GM23248 (cell line): ENCODE results near the gene SEMA7A. TPM values are rescaled to one million over a fixed set of nuclear protein-coding genes. Genes with fewer than 3 reads are reported as not detected.

Source experiments
- DNase-seq: peaks from one replicate; pipeline ENCODE4 v3.0.0-alpha.2; 2015
- H2AFZ ChIP-seq: fragments of 200-600 bp; sonication (generic); 2 replicates; pipeline ENCODE4 v1.6.1; 2016; ENCODE audit warnings: antibody characterized with exemption
- H3F3A ChIP-seq: fragments of 200-600 bp; sonication (generic); 2 replicates; pipeline ENCODE4 v1.6.1; 2016; ENCODE audit warnings: mild to moderate bottlenecking, antibody characterized with exemption, mixed run types; ENCODE audit not compliant: insufficient read depth
- H3K27ac ChIP-seq: fragments of 200-600 bp; sonication (generic); 2 replicates; pipeline ENCODE4 v1.5.1; 2016; ENCODE audit warnings: mild to moderate bottlenecking
- H3K27me3 ChIP-seq: fragments of 200-600 bp; sonication (generic); replicated peaks from 2 replicates; pipeline ENCODE4 v1.6.1; 2016; ENCODE audit warnings: mild to moderate bottlenecking; ENCODE audit not compliant: insufficient read depth
- H3K36me3 ChIP-seq: fragments of 200-600 bp; sonication (generic); 2 replicates; pipeline ENCODE4 v1.6.1; 2016; ENCODE audit warnings: low read depth, mild to moderate bottlenecking
- H3K4me1 ChIP-seq: fragments of 200-600 bp; sonication (generic); 2 replicates; pipeline ENCODE4 v1.6.1; 2016; ENCODE audit warnings: mild to moderate bottlenecking; ENCODE audit not compliant: insufficient read depth
- H3K4me2 ChIP-seq: fragments of 200-600 bp; sonication (generic); one replicate; pipeline ENCODE4 v1.6.1; 2016; ENCODE audit warnings: mild to moderate bottlenecking; ENCODE audit not compliant: unreplicated experiment
- H3K4me3 ChIP-seq: fragments of 200-600 bp; sonication (generic); 2 replicates; pipeline ENCODE4 v1.5.1; 2016; ENCODE audit warnings: mild to moderate bottlenecking
- H3K79me2 ChIP-seq: fragments of 200-600 bp; sonication (generic); 2 replicates; pipeline ENCODE4 v1.6.1; 2016; ENCODE audit warnings: mild to moderate bottlenecking; ENCODE audit not compliant: insufficient read depth
- H3K9ac ChIP-seq: fragments of 200-600 bp; sonication (generic); 2 replicates; pipeline ENCODE4 v1.6.1; 2016; ENCODE audit warnings: mild to moderate bottlenecking
- H3K9me2 ChIP-seq: fragments of 200-600 bp; sonication (generic); 2 replicates; pipeline ENCODE4 v1.6.1; 2016; ENCODE audit warnings: mixed run types, mild to moderate bottlenecking, moderate library complexity; ENCODE audit not compliant: insufficient read depth
- H3K9me3 ChIP-seq: fragments of 200-600 bp; sonication (generic); one replicate; pipeline ENCODE4 v1.6.1; 2017; ENCODE audit warnings: low read depth
- H4K20me1 ChIP-seq: fragments of 200-600 bp; sonication (generic); 2 replicates; pipeline ENCODE4 v1.6.0; 2016; ENCODE audit not compliant: insufficient read depth
- EZH2 ChIP-seq: fragments of 200-600 bp; sonication (generic); IDR thresholded peaks from 2 replicates; pipeline ENCODE4 v1.6.1; 2018; ENCODE audit warnings: antibody characterized with exemption, mild to moderate bottlenecking; ENCODE audit not compliant: insufficient read depth, poor library complexity, severe bottlenecking
- EZH2phosphoT487 ChIP-seq: fragments of 200-600 bp; sonication (generic); IDR thresholded peaks from 2 replicates; pipeline ENCODE4 v1.6.1; 2018; ENCODE audit warnings: antibody characterized with exemption, moderate library complexity, mild to moderate bottlenecking, low read depth; ENCODE audit not compliant: insufficient read depth
- WGBS, 2 experiments: methylation state at CpG; one replicate each; pipeline ENCODE4 v1.1.6; 2015 to 2017; ENCODE audit warnings: low lambda C conversion rate in 2 of 2, low coverage in 1 of 2; ENCODE audit errors: missing lambda C conversion rate in 2 of 2; 5-methylcytosine and 5-hydroxymethylcytosine counted together
- in situ Hi-C: fragments of 300-500 bp; cut with MboI; formaldehyde crosslinking; loops from 2 replicates; pipeline ENCODE4 v1.15.0; 2020
- polyA plus RNA-seq: library from polyadenylated mRNA; unstranded; fragments of >200 nt; fragmentation: Nextera tagmentation; extraction: Ambion mirVana; gene quantifications from 2 replicates; pipeline ENCODE4 v1.2.1, GENCODE V29; 2016
- total RNA-seq: library from RNA; depleted of rRNA; stranded (reverse); fragments of >200 nt; shearing (Covaris generic); gene quantifications from 2 replicates; pipeline ENCODE4 v1.2.3, GENCODE V29; 2014

The SEMA7A gene
- total and polyA plus RNA-seq, 2 experiments from 2014 or later: 42.3 to 132 TPM

GRCh38 chr15:74387621-74388362 lies 46.0 kb downstream of the SEMA7A start:
- no peak for TF ChIP-seq EZH2phosphoT487
- TF ChIP-seq EZH2: no peak
- H3K79me2 ChIP-seq: no peaks in the 10 kb centered on the region
- in situ Hi-C loops: no loop called here

GRCh38 chr15:74387141-74387541 lies 46.6 kb downstream of the SEMA7A start:
- DNase-seq: no peak
- no peaks in the 10 kb centered on the region for H3K27me3 ChIP-seq
- TF ChIP-seq EZH2phosphoT487: no peak
- TF ChIP-seq EZH2: no peak
- no peaks in the 10 kb centered on the region for H4K20me1 ChIP-seq
- H3K4me3 ChIP-seq: no peak overlapping the region
- H3K9ac ChIP-seq: no peak overlapping the region
- no peaks in the 10 kb centered on the region for H3K79me2 ChIP-seq
- no peaks in the 10 kb centered on the region for H3K9me2 ChIP-seq
- peaks cover 16% of the 10 kb centered on the region for H3F3A ChIP-seq
- in situ Hi-C loops: no loop called here
- no peak overlapping the region for H3K27ac ChIP-seq
- no peaks in the 10 kb centered on the region for H3K36me3 ChIP-seq
- H3K4me2 ChIP-seq: no peak overlapping the region
- H3K9me3 ChIP-seq: no peaks in the 10 kb centered on the region
- H2AFZ ChIP-seq: no peak overlapping the region
- 89 to 90% methylated on average over 13 of the region's 13 CpGs for WGBS, 2 experiments
- H3K4me1 ChIP-seq: peaks cover 27% of the 10 kb centered on the region

More at GRCh38 chr15:74387621-74388362, 46.0 kb downstream of the SEMA7A start:
- Histone ChIP-seq H3K4me2 (no peak overlapping the region), H3K27ac (no peak overlapping the region), H3K4me1 (peaks cover 32% of the 10 kb centered on the region), H4K20me1 (no peaks in the 10 kb centered on the region), H3K27me3 (no peaks in the 10 kb centered on the region), H3K9me3 (no peaks in the 10 kb centered on the region), H2AFZ (no peak overlapping the region), H3K9me2 (no peaks in the 10 kb centered on the region), H3K9ac (no peak overlapping the region), H3K4me3 (no peak overlapping the region), H3F3A (peaks cover 13% of the 10 kb centered on the region), H3K36me3 (no peaks in the 10 kb centered on the region)
- DNase-seq: no peak
- WGBS, 2 experiments: 82 to 91% methylated on average over 8 to 10 of the region's 10 CpGs

GRCh38 chr15:74386496-74387140 lies 47.1 kb downstream of the SEMA7A start:
- no peaks in the 10 kb centered on the region for H3K27me3 ChIP-seq
- 87 to 91% methylated on average over 15 of the region's 15 CpGs for WGBS, 2 experiments
- H3K9me3 ChIP-seq: no peaks in the 10 kb centered on the region
- no peaks in the 10 kb centered on the region for H3K79me2 ChIP-seq
- no peaks in the 10 kb centered on the region for H4K20me1 ChIP-seq
- no peak overlapping the region for H3K27ac ChIP-seq
- no peaks in the 10 kb centered on the region for H3K36me3 ChIP-seq
- H2AFZ ChIP-seq: no peak overlapping the region
- no peak overlapping the region for H3K9ac ChIP-seq
- DNase-seq: no peak
- H3K9me2 ChIP-seq: no peaks in the 10 kb centered on the region
- H3K4me1 ChIP-seq: peaks cover 27% of the 10 kb centered on the region
- peaks cover 16% of the 10 kb centered on the region for H3F3A ChIP-seq
- no peak overlapping the region for H3K4me3 ChIP-seq
- no peak overlapping the region for H3K4me2 ChIP-seq
- no peak for TF ChIP-seq EZH2phosphoT487
- no peak for TF ChIP-seq EZH2
- in situ Hi-C loops: no loop called here

GRCh38 chr15:74385733-74386132 lies 48.0 kb downstream of the SEMA7A start:
- no peaks in the 10 kb centered on the region for H3K9me3 ChIP-seq
- H3K79me2 ChIP-seq: no peaks in the 10 kb centered on the region
- no peak for DNase-seq
- no peak overlapping the region for H3K4me3 ChIP-seq
- in situ Hi-C loops: no loop called here
- no peaks in the 10 kb centered on the region for H3K27me3 ChIP-seq
- H3K9ac ChIP-seq: no peak overlapping the region
- peaks cover 16% of the 10 kb centered on the region for H3F3A ChIP-seq
- no peak overlapping the region for H2AFZ ChIP-seq
- 91 to 93% methylated on average over 6 of the region's 6 CpGs for WGBS, 2 experiments
- H3K36me3 ChIP-seq: no peaks in the 10 kb centered on the region
- TF ChIP-seq EZH2: no peak
- no peak for TF ChIP-seq EZH2phosphoT487
- peaks cover 31% of the 10 kb centered on the region for H3K4me1 ChIP-seq
- H3K27ac ChIP-seq: peak overlapping the region; percentile 34; the same call in 1 of the 2 replicates
- H3K9me2 ChIP-seq: no peaks in the 10 kb centered on the region
- H3K4me2 ChIP-seq: no peak overlapping the region
- no peaks in the 10 kb centered on the region for H4K20me1 ChIP-seq
